ENCODE data around the gene ALG3. TPM values are rescaled to one million over a fixed set of nuclear protein-coding genes. Genes with fewer than 3 reads are reported as not detected.
"Not testable (repeated sequence)": the region's sequence is repeated elsewhere in the genome, so short reads cannot be mapped to it uniquely, and the experiment has no call there.

Gene ALG3
- polyA plus RNA-seq, 6 donors from 2014 or later: 33.9 to 57.3 (median 39.1) TPM

- Mint-ChIP-seq H3K4me3 (peak overlapping the region in 2 of 8 donors; percentile 1 to 57), H3K4me1 (peaks cover 0 to 7% (median 6%) of the 10 kb centered on the region in 3 donors), H3K9me3 (peaks cover 0 to 6% (median 1%) of the 10 kb centered on the region in 7 donors), H3K27ac (peak overlapping the region in 1 of 6 donors; percentile 1), H3K27me3 (peaks cover 49 to 81% (median 73%) of the 10 kb centered on the region in 3 donors), H3K36me3 (peaks cover 0 to 8% of the 10 kb centered on the region in 2 donors)
- no peak for DNase-seq
- ATAC-seq (ENCODE audit: low read depth in 2 of 2): no peak
These were observed 26.6 kb upstream of the ALG3 start for GRCh38 chr3:184275381-184275701.

GRCh38 chr3:184272269-184272668 is 23.5 kb upstream of the ALG3 start:
- H3K27ac Mint-ChIP-seq: no peak overlapping the region
- peaks cover 47 to 75% (median 61%) of the 10 kb centered on the region in 3 donors for H3K27me3 Mint-ChIP-seq
- H3K4me1 Mint-ChIP-seq: peaks cover 0 to 7% (median 6%) of the 10 kb centered on the region in 3 donors
- H3K36me3 Mint-ChIP-seq: peaks cover 0 to 8% of the 10 kb centered on the region in 2 donors
- no peak overlapping the region for H3K4me3 Mint-ChIP-seq
- no peak for DNase-seq
- no peak for ATAC-seq (ENCODE audit: low read depth in 2 of 2)
- peaks cover 0 to 13% (median 3%) of the 10 kb centered on the region in 7 donors for H3K9me3 Mint-ChIP-seq

- peaks cover 39 to 68% (median 48%) of the 10 kb centered on the region in 3 donors for H3K27me3 Mint-ChIP-seq
These were observed 18.5 kb upstream of the ALG3 start for GRCh38 chr3:184267249-184267648.

GRCh38 chr3:184262764-184263179 is 14.0 kb upstream of the ALG3 start:
- Mint-ChIP-seq H3K27ac (peak overlapping the region in 1 of 6 donors; percentile 39), H3K27me3 (peaks cover 51 to 68% (median 57%) of the 10 kb centered on the region in 3 donors), H3K36me3 (peaks cover 0 to 7% of the 10 kb centered on the region in 2 donors), H3K4me3 (peak overlapping the region in 6 of 8 donors; percentile 38 to 82 (median 61)), H3K9me3 (peaks cover 0 to 8% (median 6%) of the 10 kb centered on the region in 7 donors), H3K4me1 (peaks cover 22 to 28% (median 24%) of the 10 kb centered on the region in 3 donors)
- peak in 1 of 2 donors; percentile 27 for ATAC-seq (ENCODE audit: low read depth in 2 of 2)
- DNase-seq: no peak

More at GRCh38 chr3:184267249-184267648, 18.5 kb upstream of the ALG3 start:
- peaks cover 0 to 16% (median 6%) of the 10 kb centered on the region in 7 donors for H3K9me3 Mint-ChIP-seq
- not testable (repeated sequence) for H3K27ac Mint-ChIP-seq; DNase-seq; ATAC-seq (ENCODE audit: low read depth in 2 of 2); H3K4me3 Mint-ChIP-seq; H3K36me3 Mint-ChIP-seq; H3K4me1 Mint-ChIP-seq

- H3K36me3 Mint-ChIP-seq: peaks cover 0 to 13% of the 10 kb centered on the region in 2 donors
- peaks cover 22 to 28% (median 24%) of the 10 kb centered on the region in 3 donors for H3K4me1 Mint-ChIP-seq
- H3K9me3 Mint-ChIP-seq: peaks cover 0 to 5% (median under 1%) of the 10 kb centered on the region in 7 donors
- H3K4me3 Mint-ChIP-seq: peak overlapping the region; percentile 69 to 96 (median 88)
- H3K27ac Mint-ChIP-seq: peak overlapping the region in 3 of 6 donors; percentile 22 to 96 (median 84)
- peak; percentile 21 for DNase-seq
- peaks cover 45 to 61% (median 52%) of the 10 kb centered on the region in 3 donors for H3K27me3 Mint-ChIP-seq
- peak; percentile 21 to 22 for ATAC-seq (ENCODE audit: low read depth in 2 of 2)
These were observed 13.3 kb upstream of the ALG3 start for GRCh38 chr3:184261854-184262763.

GRCh38 chr3:184261270-184261853 is 12.6 kb upstream of the ALG3 start, which contains the start of gene CAMK2N2:
Gene CAMK2N2, minus strand, starts transcription at chr3:184261553. Its CDS starts 268 bp downstream, at chr3:184261285.
- Mint-ChIP-seq H3K27ac (peak within 1 kb of the TSS in 3 of 6 donors; percentile 22 to 96 (median 84)), H3K9me3 (peaks cover 0 to 3% (median 0%) of the 10 kb centered on the region in 7 donors), H3K4me3 (peak within 1 kb of the TSS; percentile 69 to 96 (median 88)), H3K36me3 (peaks cover 0 to 13% of the 10 kb centered on the region in 2 donors), H3K4me1 (peaks cover 22 to 28% (median 24%) of the 10 kb centered on the region in 3 donors), H3K27me3 (peaks cover 43 to 57% (median 50%) of the 10 kb centered on the region in 3 donors)
- DNase-seq (peak; percentile 36), ATAC-seq (ENCODE audit: low read depth in 2 of 2) (peak; percentile 54 to 56)

GRCh38 chr3:184260724-184261269 is 12.0 kb upstream of the ALG3 start:
- no peak overlapping the region for H3K27ac Mint-ChIP-seq
- H3K4me3 Mint-ChIP-seq: peak overlapping the region; percentile 69 to 90 (median 82)
- peaks cover 22 to 28% (median 24%) of the 10 kb centered on the region in 3 donors for H3K4me1 Mint-ChIP-seq
- H3K27me3 Mint-ChIP-seq: peaks cover 39 to 52% (median 45%) of the 10 kb centered on the region in 3 donors
- no peak for DNase-seq
- peaks cover 0 to 3% (median 0%) of the 10 kb centered on the region in 7 donors for H3K9me3 Mint-ChIP-seq
- no peak for ATAC-seq (ENCODE audit: low read depth in 2 of 2)
- peaks cover 0 to 13% of the 10 kb centered on the region in 2 donors for H3K36me3 Mint-ChIP-seq

- peak; percentile 62 to 65 for ATAC-seq (ENCODE audit: low read depth in 2 of 2)
These were observed 11.3 kb upstream of the ALG3 start for GRCh38 chr3:184259878-184260723.

GRCh38 chr3:184259396-184259877 is 10.7 kb upstream of the ALG3 start:
- H3K27me3 Mint-ChIP-seq: peaks cover 31 to 48% (median 43%) of the 10 kb centered on the region in 3 donors
- H3K4me1 Mint-ChIP-seq: peaks cover 22 to 28% (median 24%) of the 10 kb centered on the region in 3 donors
- ATAC-seq (ENCODE audit: low read depth in 2 of 2): no peak
- H3K36me3 Mint-ChIP-seq: peaks cover 0 to 13% of the 10 kb centered on the region in 2 donors
- peak overlapping the region in 6 of 8 donors; percentile 53 to 77 (median 69) for H3K4me3 Mint-ChIP-seq
- H3K9me3 Mint-ChIP-seq: peaks cover 0 to 3% (median 0%) of the 10 kb centered on the region in 7 donors
- H3K27ac Mint-ChIP-seq: no peak overlapping the region
- DNase-seq: no peak

More at GRCh38 chr3:184259878-184260723, 11.3 kb upstream of the ALG3 start:
- Mint-ChIP-seq H3K27ac (no peak overlapping the region), H3K9me3 (peaks cover 0 to 3% (median 0%) of the 10 kb centered on the region in 7 donors), H3K4me1 (peaks cover 22 to 28% (median 24%) of the 10 kb centered on the region in 3 donors), H3K36me3 (peaks cover 0 to 13% of the 10 kb centered on the region in 2 donors), H3K27me3 (peaks cover 37 to 52% (median 43%) of the 10 kb centered on the region in 3 donors), H3K4me3 (peak overlapping the region; percentile 69 to 90 (median 82))
- peak; percentile 35 for DNase-seq

- Mint-ChIP-seq H3K4me1 (peaks cover 22 to 28% (median 24%) of the 10 kb centered on the region in 3 donors), H3K27ac (peak overlapping the region in 1 of 6 donors; percentile 37), H3K4me3 (peak overlapping the region in 7 of 8 donors; percentile 7 to 77 (median 67)), H3K36me3 (peaks cover 0 to 13% of the 10 kb centered on the region in 2 donors), H3K9me3 (peaks cover 0 to 3% (median 0%) of the 10 kb centered on the region in 7 donors), H3K27me3 (peaks cover 27 to 46% (median 43%) of the 10 kb centered on the region in 3 donors)
- no peak for ATAC-seq (ENCODE audit: low read depth in 2 of 2)
- DNase-seq: no peak
These were observed 10.2 kb upstream of the ALG3 start for GRCh38 chr3:184258926-184259325.

GRCh38 chr3:184257083-184257915 is 8.5 kb upstream of the ALG3 start:
- H3K36me3 Mint-ChIP-seq: peaks cover 0 to 13% of the 10 kb centered on the region in 2 donors
- DNase-seq (no peak), ATAC-seq (ENCODE audit: low read depth in 2 of 2) (no peak)
- H3K27ac Mint-ChIP-seq: no peak overlapping the region
- no peak overlapping the region for H3K4me3 Mint-ChIP-seq
- peaks cover 23 to 32% (median 28%) of the 10 kb centered on the region in 3 donors for H3K27me3 Mint-ChIP-seq
- H3K9me3 Mint-ChIP-seq: no peaks in the 10 kb centered on the region
- peaks cover 18 to 20% (median 19%) of the 10 kb centered on the region in 3 donors for H3K4me1 Mint-ChIP-seq
